Activated naive CD8-positive, alpha-beta T cell (primary cell): ENCODE results near the gene AKAP5.
"Not testable (repeated sequence)": the region's sequence is repeated elsewhere in the genome, so short reads cannot be mapped to it uniquely, and the experiment has no call there.

Experiments
- H3K27ac Mint-ChIP-seq: one replicate; pipeline ENCODE4 v1.8.0; 2021; ENCODE audit warnings: mixed read lengths
- H3K27me3 Mint-ChIP-seq: one replicate; pipeline ENCODE4 v1.8.0; 2021; ENCODE audit warnings: mixed read lengths
- H3K36me3 Mint-ChIP-seq: one replicate; pipeline ENCODE4 v1.8.0; 2021; ENCODE audit warnings: mixed read lengths
- H3K4me1 Mint-ChIP-seq: one replicate; pipeline ENCODE4 v1.8.0; 2021; ENCODE audit warnings: low read depth, mixed read lengths
- H3K4me3 Mint-ChIP-seq: one replicate; pipeline ENCODE4 v1.8.0; 2021; ENCODE audit warnings: mild to moderate bottlenecking, mixed read lengths
- H3K9me3 Mint-ChIP-seq: one replicate; pipeline ENCODE4 v1.8.0; 2021; ENCODE audit warnings: low read depth, mixed read lengths

The AKAP5 gene

GRCh38 chr14:64504310-64504896, 39.1 kb downstream of the AKAP5 start, which contains the start of gene ZBTB1:
ZBTB1 (plus strand) TSS chr14:64504770; CDS start chr14:64521505, 16,735 bp downstream.
- Mint-ChIP-seq H3K36me3 (peaks cover 9% of the 10 kb centered on the region), H3K4me3 (peak within 1 kb of the TSS; percentile 100), H3K4me1 (peaks cover 75% of the 10 kb centered on the region), H3K27me3 (no peaks in the 10 kb centered on the region), H3K9me3 (no peaks in the 10 kb centered on the region), H3K27ac (peak within 1 kb of the TSS; percentile 99)

- H3K36me3 Mint-ChIP-seq, result peaks cover 4% of the 10 kb centered on the region
- H3K9me3 Mint-ChIP-seq, result no peaks in the 10 kb centered on the region
- peak overlapping the region; percentile 95 for H3K4me3 Mint-ChIP-seq
- peak overlapping the region; percentile 97 for H3K27ac Mint-ChIP-seq
- peaks cover 74% of the 10 kb centered on the region for H3K4me1 Mint-ChIP-seq
- no peaks in the 10 kb centered on the region for H3K27me3 Mint-ChIP-seq
Measured at GRCh38 chr14:64504897-64505794, 39.8 kb downstream of the AKAP5 start.

- Mint-ChIP-seq H3K4me3 (peak overlapping the region; percentile 93), H3K9me3 (no peaks in the 10 kb centered on the region), H3K27me3 (no peaks in the 10 kb centered on the region), H3K4me1 (peaks cover 74% of the 10 kb centered on the region), H3K36me3 (peaks cover 4% of the 10 kb centered on the region), H3K27ac (peak overlapping the region; percentile 97)
Measured at GRCh38 chr14:64506721-64507120, 41.4 kb downstream of the AKAP5 start.

- peaks cover 3% of the 10 kb centered on the region for H3K36me3 Mint-ChIP-seq
- no peaks in the 10 kb centered on the region for H3K9me3 Mint-ChIP-seq
- H3K27me3 Mint-ChIP-seq, result no peaks in the 10 kb centered on the region
- H3K27ac Mint-ChIP-seq, result peak overlapping the region; percentile 97
- H3K4me3 Mint-ChIP-seq, result peak overlapping the region; percentile 93
- H3K4me1 Mint-ChIP-seq, result peaks cover 72% of the 10 kb centered on the region
Measured at GRCh38 chr14:64507376-64508156, 42.3 kb downstream of the AKAP5 start.

GRCh38 chr14:64508215-64508776, 43.0 kb downstream of the AKAP5 start:
- peaks cover 75% of the 10 kb centered on the region for H3K4me1 Mint-ChIP-seq
- peak overlapping the region; percentile 93 for H3K4me3 Mint-ChIP-seq
- H3K36me3 Mint-ChIP-seq, result no peaks in the 10 kb centered on the region
- H3K27ac Mint-ChIP-seq, result peak overlapping the region; percentile 97
- no peaks in the 10 kb centered on the region for H3K9me3 Mint-ChIP-seq
- no peaks in the 10 kb centered on the region for H3K27me3 Mint-ChIP-seq

GRCh38 chr14:64509036-64509435, 43.7 kb downstream of the AKAP5 start:
- no peaks in the 10 kb centered on the region for H3K27me3 Mint-ChIP-seq
- H3K27ac Mint-ChIP-seq, result peak overlapping the region; percentile 84
- H3K9me3 Mint-ChIP-seq, result no peaks in the 10 kb centered on the region
- H3K36me3 Mint-ChIP-seq, result no peaks in the 10 kb centered on the region
- peak overlapping the region; percentile 45 for H3K4me3 Mint-ChIP-seq
- peaks cover 80% of the 10 kb centered on the region for H3K4me1 Mint-ChIP-seq

GRCh38 chr14:64510825-64511671, 45.7 kb downstream of the AKAP5 start:
- Mint-ChIP-seq H3K27me3 (no peaks in the 10 kb centered on the region), H3K9me3 (no peaks in the 10 kb centered on the region), H3K36me3 (no peaks in the 10 kb centered on the region), H3K27ac (peak overlapping the region; percentile 66), H3K4me3 (peak overlapping the region; percentile 65), H3K4me1 (peaks cover 86% of the 10 kb centered on the region)

- no peaks in the 10 kb centered on the region for H3K9me3 Mint-ChIP-seq
- H3K27me3 Mint-ChIP-seq, result no peaks in the 10 kb centered on the region
Measured at GRCh38 chr14:64513271-64513670, 48.0 kb downstream of the AKAP5 start.

GRCh38 chr14:64515053-64515452, 49.8 kb downstream of the AKAP5 start:
- no peak overlapping the region for H3K27ac Mint-ChIP-seq
- H3K36me3 Mint-ChIP-seq, result no peaks in the 10 kb centered on the region
- H3K4me1 Mint-ChIP-seq, result peaks cover 69% of the 10 kb centered on the region
- H3K27me3 Mint-ChIP-seq, result no peaks in the 10 kb centered on the region
- no peak overlapping the region for H3K4me3 Mint-ChIP-seq
- no peaks in the 10 kb centered on the region for H3K9me3 Mint-ChIP-seq

More at GRCh38 chr14:64513271-64513670, 48.0 kb downstream of the AKAP5 start:
- no peak overlapping the region for H3K27ac Mint-ChIP-seq
- no peaks in the 10 kb centered on the region for H3K36me3 Mint-ChIP-seq
- no peak overlapping the region for H3K4me3 Mint-ChIP-seq
- peaks cover 83% of the 10 kb centered on the region for H3K4me1 Mint-ChIP-seq

- peak overlapping the region; percentile 56 for H3K27ac Mint-ChIP-seq
- peaks cover 60% of the 10 kb centered on the region for H3K4me1 Mint-ChIP-seq
- H3K4me3 Mint-ChIP-seq, result no peak overlapping the region
- H3K36me3 Mint-ChIP-seq, result no peaks in the 10 kb centered on the region
- no peaks in the 10 kb centered on the region for H3K9me3 Mint-ChIP-seq
- no peaks in the 10 kb centered on the region for H3K27me3 Mint-ChIP-seq
Measured at GRCh38 chr14:64516969-64517368, 51.7 kb downstream of the AKAP5 start.

- H3K27me3 Mint-ChIP-seq, H3K36me3 Mint-ChIP-seq, H3K4me3 Mint-ChIP-seq, H3K9me3 Mint-ChIP-seq, H3K27ac Mint-ChIP-seq: not testable (repeated sequence)
- H3K4me1 Mint-ChIP-seq, result peaks cover 53% of the 10 kb centered on the region
Measured at GRCh38 chr14:64517667-64518066, 52.4 kb downstream of the AKAP5 start.

GRCh38 chr14:64518229-64518628, 52.9 kb downstream of the AKAP5 start:
- peaks cover 47% of the 10 kb centered on the region for H3K4me1 Mint-ChIP-seq
- H3K4me3 Mint-ChIP-seq, result no peak overlapping the region
- H3K36me3 Mint-ChIP-seq, result no peaks in the 10 kb centered on the region
- H3K27ac Mint-ChIP-seq, result no peak overlapping the region
- H3K27me3 Mint-ChIP-seq, result no peaks in the 10 kb centered on the region
- H3K9me3 Mint-ChIP-seq, result no peaks in the 10 kb centered on the region

GRCh38 chr14:64520699-64521098, 55.4 kb downstream of the AKAP5 start:
- H3K4me1 Mint-ChIP-seq, result peaks cover 36% of the 10 kb centered on the region
- H3K36me3 Mint-ChIP-seq, result peaks cover 2% of the 10 kb centered on the region
- no peaks in the 10 kb centered on the region for H3K27me3 Mint-ChIP-seq
- H3K9me3 Mint-ChIP-seq, result no peaks in the 10 kb centered on the region
- H3K4me3 Mint-ChIP-seq, result no peak overlapping the region
- H3K27ac Mint-ChIP-seq, result no peak overlapping the region
